ENCODE data around the gene MDFIC2.

MDFIC2 gene

GRCh38 chr3:70180664-70181063 is 131.8 kb downstream of the MDFIC2 start:
- DNase-seq (ENCODE audit: low spot score), result no peak

- DNase-seq (ENCODE audit: low spot score), result no peak
These were observed 133.3 kb downstream of the MDFIC2 start for GRCh38 chr3:70179111-70179510.

- DNase-seq (ENCODE audit: low spot score), result no peak
These were observed 134.4 kb downstream of the MDFIC2 start for GRCh38 chr3:70177881-70178645.

- DNase-seq (ENCODE audit: low spot score), result no peak
These were observed 136.2 kb downstream of the MDFIC2 start for GRCh38 chr3:70176224-70176623.

GRCh38 chr3:70156808-70157207 is 155.6 kb downstream of the MDFIC2 start:
- no peak for DNase-seq (ENCODE audit: low spot score)

GRCh38 chr3:70150599-70150998 is 161.8 kb downstream of the MDFIC2 start:
- DNase-seq (ENCODE audit: low spot score), result no peak

GRCh38 chr3:70149714-70150400 is 162.6 kb downstream of the MDFIC2 start:
- DNase-seq (ENCODE audit: low spot score), result no peak
